Glomerular endothelial cell (primary cell): Measurements from ENCODE around the gene PTPRD. TPM values are rescaled to one million over a fixed set of nuclear protein-coding genes. Genes with fewer than 3 reads are reported as not detected.
A peak's percentile ranks its signal among the peaks of the same experiment; 100 is the strongest.

Experiments
- DNase-seq: peaks from one replicate; pipeline ENCODE4 v3.0.0-alpha.2; 2011; ENCODE audit warnings: low read depth, low spot score; ENCODE audit errors: extremely low read depth
- total RNA-seq: library from RNA; depleted of rRNA; stranded (reverse); fragments of >200 nt; gene quantifications from 2 replicates; pipeline ENCODE4 v1.2.3, GENCODE V29; 2015

The PTPRD gene
- total RNA-seq, 1 donor from 2014 or later: 4.1 TPM

- DNase-seq: no peak
Observed at GRCh38 chr9:10272830-10273229, 340.0 kb downstream of the PTPRD start.

- DNase-seq: peak; percentile 42
Observed at GRCh38 chr9:10268531-10269485, 344.0 kb downstream of the PTPRD start.

GRCh38 chr9:10265153-10265631, 347.6 kb downstream of the PTPRD start:
- DNase-seq: peak; percentile 77

GRCh38 chr9:10260501-10260900, 352.3 kb downstream of the PTPRD start:
- DNase-seq: no peak

GRCh38 chr9:10259668-10260067, 353.1 kb downstream of the PTPRD start:
- no peak for DNase-seq

- DNase-seq: no peak
Observed at GRCh38 chr9:10255758-10256157, 357.0 kb downstream of the PTPRD start.

GRCh38 chr9:10254338-10254737, 358.5 kb downstream of the PTPRD start:
- no peak for DNase-seq

- no peak for DNase-seq
Observed at GRCh38 chr9:10253341-10253740, 359.5 kb downstream of the PTPRD start.

- DNase-seq: no peak
Observed at GRCh38 chr9:10252174-10252573, 360.6 kb downstream of the PTPRD start.

- no peak for DNase-seq
Observed at GRCh38 chr9:10251490-10251889, 361.3 kb downstream of the PTPRD start.

- no peak for DNase-seq
Observed at GRCh38 chr9:10250219-10250618, 362.6 kb downstream of the PTPRD start.

GRCh38 chr9:10248890-10249289, 363.9 kb downstream of the PTPRD start:
- no peak for DNase-seq

- no peak for DNase-seq
Observed at GRCh38 chr9:10242255-10242654, 370.5 kb downstream of the PTPRD start.

- DNase-seq: no peak
Observed at GRCh38 chr9:10238087-10238486, 374.7 kb downstream of the PTPRD start.

GRCh38 chr9:10237584-10237983, 375.2 kb downstream of the PTPRD start:
- DNase-seq: no peak

- no peak for DNase-seq
Observed at GRCh38 chr9:10236161-10236560, 376.6 kb downstream of the PTPRD start.

- no peak for DNase-seq
Observed at GRCh38 chr9:10235376-10235775, 377.4 kb downstream of the PTPRD start.

- DNase-seq: no peak
Observed at GRCh38 chr9:10232352-10232930, 380.4 kb downstream of the PTPRD start.

GRCh38 chr9:10230512-10230911, 382.3 kb downstream of the PTPRD start:
- no peak for DNase-seq

- no peak for DNase-seq
Observed at GRCh38 chr9:10228082-10228481, 384.7 kb downstream of the PTPRD start.

- no peak for DNase-seq
Observed at GRCh38 chr9:10226996-10227395, 385.8 kb downstream of the PTPRD start.

GRCh38 chr9:10212702-10213101, 400.1 kb downstream of the PTPRD start:
- DNase-seq: no peak
